Measurements from ENCODE around the gene C16orf92.

Gene C16orf92

GRCh38 chr16:30022887-30023286 lies at the start of gene C16orf92:
TSS of gene C16orf92 (plus strand) at chr16:30023198. CDS start at chr16:30023341, 143 bp downstream.
- DNase-seq, result no peak

- peak; percentile 100 for DNase-seq
Measured at GRCh38 chr16:29973384-29974246, 49.4 kb upstream of the C16orf92 start, which contains the start of gene TAOK2. TSS of gene TAOK2 (plus strand) at chr16:29973868. CDS start at chr16:29977773, 3,905 bp downstream.

- peak; percentile 49 for DNase-seq
Measured at GRCh38 chr16:29974291-29975133, 48.5 kb upstream of the C16orf92 start.

GRCh38 chr16:29975134-29975538 lies 47.9 kb upstream of the C16orf92 start:
- DNase-seq, result no peak

- no peak for DNase-seq
Measured at GRCh38 chr16:29975811-29976511, 47.0 kb upstream of the C16orf92 start.

- no peak for DNase-seq
Measured at GRCh38 chr16:29977063-29977825, 45.8 kb upstream of the C16orf92 start.

GRCh38 chr16:29978081-29978480 lies 44.9 kb upstream of the C16orf92 start:
- DNase-seq, result no peak

- no peak for DNase-seq
Measured at GRCh38 chr16:29978564-29979270, 44.3 kb upstream of the C16orf92 start.

- no peak for DNase-seq
Measured at GRCh38 chr16:29982560-29983419, 40.2 kb upstream of the C16orf92 start.

GRCh38 chr16:29983420-29984136 lies 39.4 kb upstream of the C16orf92 start:
- DNase-seq, result no peak

- DNase-seq, result no peak
Measured at GRCh38 chr16:29984137-29984763, 38.7 kb upstream of the C16orf92 start.

GRCh38 chr16:29984764-29985147 lies 38.2 kb upstream of the C16orf92 start:
- no peak for DNase-seq

- no peak for DNase-seq
Measured at GRCh38 chr16:29985271-29985811, 37.7 kb upstream of the C16orf92 start.

GRCh38 chr16:29986231-29986630 lies 36.8 kb upstream of the C16orf92 start:
- DNase-seq, result no peak

GRCh38 chr16:29986931-29987330 lies 36.1 kb upstream of the C16orf92 start:
- no peak for DNase-seq

- no peak for DNase-seq
Measured at GRCh38 chr16:29987371-29988085, 35.5 kb upstream of the C16orf92 start.

- no peak for DNase-seq
Measured at GRCh38 chr16:29988346-29989075, 34.5 kb upstream of the C16orf92 start.

Measured in femur (tissue), 1 donor.